H1 (cell line): Measurements from ENCODE around the gene KMT5C. TPM values are rescaled to one million over a fixed set of nuclear protein-coding genes. Genes with fewer than 3 reads are reported as not detected.

Source experiments
- CTCF ChIA-PET: fragments of 300-600 bp; sonication (Branson Sonifier 250); formaldehyde crosslinking; loops from one replicate; lab custom pipeline; 2021; ENCODE audit not compliant: partially characterized antibody; lab: Charles Lee
- POLR2A ChIA-PET: fragments of 300-600 bp; sonication (Branson Sonifier 250); formaldehyde crosslinking; loops from one replicate; lab custom pipeline; 2021; ENCODE audit warnings: inconsistent platforms; ENCODE audit not compliant: partially characterized antibody; lab: Charles Lee
- DNase-seq, 2 experiments: peaks; one replicate each; pipeline versions ENCODE4 v3.0.0 to v3.0.0-alpha.2; 2010 to 2022; ENCODE audit warnings: low spot score in 2 of 2, low read depth in 1 of 2, mixed read lengths in 1 of 2
- FAIRE-seq: peaks from 2 replicates; lab custom pipeline; 2011; peaks lifted over from hg19 to GRCh38; lab: Jason Lieb, UNC
- H2AFZ ChIP-seq: 2 replicates; pipeline ENCODE4 v1.8.1; 2012; ENCODE audit warnings: low read length, inconsistent platforms
- H2AK5ac ChIP-seq: 2 replicates; pipeline ENCODE4 v1.6.1; 2013; ENCODE audit warnings: low read depth, low read length
- H2BK120ac ChIP-seq: replicated peaks from 2 replicates; pipeline ENCODE3; 2013; ENCODE audit warnings: low read depth, low read length, inconsistent platforms
- H2BK12ac ChIP-seq: 2 replicates; pipeline ENCODE4 v1.6.1; 2013; ENCODE audit warnings: low read depth, low read length
- H2BK15ac ChIP-seq: 2 replicates; pipeline ENCODE4 v1.6.1; 2013; ENCODE audit warnings: low read length
- H2BK20ac ChIP-seq: 2 replicates; pipeline ENCODE4 v1.6.1; 2013; ENCODE audit warnings: low read length
- H2BK5ac ChIP-seq: 2 replicates; pipeline ENCODE4 v1.6.1; 2013; ENCODE audit warnings: low read depth, low read length
- H3K14ac ChIP-seq: 2 replicates; pipeline ENCODE4 v1.6.1; 2013; ENCODE audit warnings: inconsistent platforms; ENCODE audit not compliant: insufficient read length
- H3K18ac ChIP-seq: 2 replicates; pipeline ENCODE4 v1.6.1; 2013; ENCODE audit warnings: low read length; ENCODE audit errors: extremely low read depth
- H3K23ac ChIP-seq: 2 replicates; pipeline ENCODE4 v1.6.1; 2013; ENCODE audit warnings: inconsistent platforms; ENCODE audit not compliant: insufficient read length
- H3K23me2 ChIP-seq: 2 replicates; pipeline ENCODE4 v1.6.1; 2013; ENCODE audit warnings: low read depth, low read length
- H3K27ac ChIP-seq: 2 replicates; pipeline ENCODE4 v1.6.1; 2011; ENCODE audit warnings: low read depth, low read length, inconsistent platforms
- H3K27me3 ChIP-seq, 4 experiments: replicated peaks in 1 of 4; 1 replicate in 1 of 4; 2 replicates in 3 of 4; pipeline versions ENCODE4 v1.6.1 to v1.8.1; 2011 to 2013; ENCODE audit warnings: low read length in 3 of 4, mild to moderate bottlenecking in 3 of 4, inconsistent platforms in 2 of 4, mixed read lengths in 2 of 4, moderate library complexity in 1 of 4; ENCODE audit not compliant: control insufficient read depth in 3 of 4, insufficient read depth in 3 of 4; ENCODE audit errors: extremely low read depth in 1 of 4
- H3K36me3 ChIP-seq, 4 experiments: 2 replicates each; pipeline versions ENCODE4 v1.6.1 to v1.8.1; 2011 to 2013; ENCODE audit warnings: mild to moderate bottlenecking in 4 of 4, low read length in 3 of 4, moderate library complexity in 2 of 4, control low read depth in 1 of 4, inconsistent platforms in 1 of 4; ENCODE audit not compliant: insufficient read depth in 4 of 4, control insufficient read depth in 2 of 4
- H3K4ac ChIP-seq: replicated peaks from 2 replicates; pipeline ENCODE3; 2013; ENCODE audit warnings: low read length, low read depth, mixed read lengths, inconsistent platforms; ENCODE audit not compliant: insufficient read length
- H3K4me1 ChIP-seq, 4 experiments: replicated peaks in 1 of 4; 1 replicate in 1 of 4; 2 replicates in 3 of 4; pipeline versions ENCODE4 v1.6.1 to v1.8.1; 2011 to 2013; ENCODE audit warnings: low read length in 3 of 4, inconsistent platforms in 2 of 4, mixed read lengths in 1 of 4; ENCODE audit not compliant: insufficient read depth in 4 of 4, control insufficient read depth in 3 of 4
- H3K4me2 ChIP-seq, 2 experiments: 2 replicates each; pipeline versions ENCODE4 v1.6.1 to v1.8.1; 2011 to 2013; ENCODE audit warnings: low read depth in 2 of 2, low read length in 2 of 2, control low read depth in 1 of 2, inconsistent platforms in 1 of 2, mild to moderate bottlenecking in 1 of 2; ENCODE audit not compliant: insufficient read depth in 1 of 2
- H3K4me3 ChIP-seq, 4 experiments: fragments of 200-600, 300-600 bp in 1 of 4; sonication (generic), shearing (Covaris generic), sonication (Bioruptor Twin) in 1 of 4; 2 replicates each; pipeline versions ENCODE4 v1.5.1 to v1.8.1; 2011 to 2016; ENCODE audit warnings: low read length in 4 of 4, low read depth in 3 of 4, control low read depth in 2 of 4, inconsistent platforms in 2 of 4, mild to moderate bottlenecking in 2 of 4, mixed read lengths in 1 of 4, moderate library complexity in 1 of 4; ENCODE audit not compliant: insufficient read depth in 2 of 4; ENCODE audit errors: extremely low read depth in 1 of 4
- H3K56ac ChIP-seq: replicated peaks from 2 replicates; pipeline ENCODE3; 2013; ENCODE audit warnings: low read depth, mild to moderate bottlenecking, mixed read lengths, low read length, inconsistent platforms; ENCODE audit not compliant: insufficient read length
- H3K79me1 ChIP-seq: 2 replicates; pipeline ENCODE4 v1.6.1; 2013; ENCODE audit warnings: low read depth, low read length, control low read depth
- H3K79me2 ChIP-seq, 2 experiments: 2 replicates each; pipeline versions ENCODE4 v1.6.1 to v1.8.1; 2012 to 2013; ENCODE audit warnings: low read length in 2 of 2, mild to moderate bottlenecking in 2 of 2, inconsistent platforms in 1 of 2; ENCODE audit not compliant: insufficient read depth in 2 of 2, control insufficient read depth in 1 of 2
- H3K9ac ChIP-seq, 4 experiments: replicated peaks in 1 of 4; 1 replicate in 1 of 4; 2 replicates in 3 of 4; pipeline versions ENCODE4 v1.6.1 to v1.8.1; 2011 to 2013; ENCODE audit warnings: low read depth in 3 of 4, low read length in 3 of 4, control low read depth in 2 of 4, mild to moderate bottlenecking in 2 of 4, moderate library complexity in 2 of 4, inconsistent platforms in 1 of 4; ENCODE audit errors: extremely low read depth in 1 of 4
- H3K9me3 ChIP-seq, 2 experiments: 2 replicates each; pipeline versions ENCODE4 v1.6.1 to v1.8.1; 2012 to 2013; ENCODE audit warnings: mild to moderate bottlenecking in 2 of 2, moderate library complexity in 2 of 2, control low read depth in 1 of 2, inconsistent platforms in 1 of 2, low read depth in 1 of 2, low read length in 1 of 2, mixed read lengths in 1 of 2; ENCODE audit not compliant: insufficient read depth in 2 of 2
- H4K20me1 ChIP-seq, 2 experiments: replicated peaks in 1 of 2; 2 replicates each; pipeline versions ENCODE3 to v1.8.1; 2011 to 2013; ENCODE audit warnings: inconsistent platforms in 2 of 2, low read length in 2 of 2, mild to moderate bottlenecking in 1 of 2; ENCODE audit not compliant: insufficient read depth in 2 of 2, control insufficient read depth in 1 of 2
- H4K5ac ChIP-seq: 2 replicates; pipeline ENCODE4 v1.6.1; 2013; ENCODE audit warnings: low read length, low read depth, mixed read lengths, inconsistent platforms; ENCODE audit not compliant: insufficient read length
- H4K8ac ChIP-seq: 2 replicates; pipeline ENCODE4 v1.8.0; 2013; ENCODE audit warnings: mild to moderate bottlenecking, moderate library complexity, low read length, inconsistent platforms; ENCODE audit not compliant: insufficient read depth; ENCODE audit errors: extremely low read depth
- H4K91ac ChIP-seq: replicated peaks from 2 replicates; pipeline ENCODE3; 2013; ENCODE audit warnings: low read length, mixed read lengths, inconsistent platforms; ENCODE audit not compliant: insufficient read length
- JUN ChIP-seq: IDR thresholded peaks from 2 replicates; pipeline ENCODE4 v1.6.1; 2011; ENCODE audit warnings: low read depth, mild to moderate bottlenecking, improper control_type of control experiment, low read length
- WGBS, 2 experiments: shearing (Covaris generic) in 1 of 2; methylation state at CpG; one replicate each; pipeline versions ENCODE4 v1.1.6 to v1.1.7; 2013 to 2015; ENCODE audit warnings: low lambda C conversion rate in 2 of 2, mixed read lengths in 2 of 2, inconsistent platforms in 1 of 2, low coverage in 1 of 2, missing lambda C conversion rate in 1 of 2; ENCODE audit not compliant: insufficient replicate concordance in 2 of 2, insufficient coverage in 1 of 2, insufficient read length in 1 of 2; ENCODE audit errors: extremely low coverage in 1 of 2, missing lambda C conversion rate in 1 of 2; 5-methylcytosine and 5-hydroxymethylcytosine counted together
- polyA plus RNA-seq, 7 experiments: library from polyadenylated mRNA; depleted of rRNA in 3 of 7; stranded (reverse) in 5 of 7; unstranded in 2 of 7; fragments of >200 nt in 5 of 7; fragments of 200-250 nt in 2 of 7; gene quantifications; 1 replicate in 5 of 7; 2 replicates in 1 of 7; 4 replicates in 1 of 7; pipeline versions ENCODE4 v1.2.1 to v1.2.3, GENCODE V29; 2011 to 2013; ENCODE audit warnings: missing spikeins in 2 of 7, mixed read lengths in 2 of 7
- total RNA-seq: library from RNA; stranded (reverse); fragmentation: NEBNext Ultra II Directional; extraction: Animal tissue kit (Norgen Biotek cat#: 25700); gene quantifications from 2 replicates; pipeline ENCODE4 v1.2.1, GENCODE V29; 2021

KMT5C gene
- total and polyA plus RNA-seq, 2 of the 8 experiments (the other 6 are each of a cell fraction or from before 2014, with no cell fraction given), result 24.9 to 31.5 TPM

GRCh38 chr19:55382013-55382412 lies 42.3 kb downstream of the KMT5C start:
- CTCF ChIA-PET, result interaction anchor here (0.9 to 3.2 kb wide), 3 partner anchors 31 to 85 kb away, joined by 3 to 37 read pairs (median 4); no protein-coding TSS in a partner anchor
- Histone ChIP-seq H3K4me3 (no peak overlapping the region), H4K91ac (no peak overlapping the region), H3K9ac (no peak overlapping the region), H3K27ac (no peak overlapping the region), H3K4me2 (no peak overlapping the region), H3K18ac (no peak overlapping the region), H3K14ac (no peak overlapping the region), H4K20me1 (peaks cover 5 to 22% of the 10 kb centered on the region in 2 experiments), H3K36me3 (peaks cover 0 to 5% (median 2%) of the 10 kb centered on the region in 4 experiments; a peak in 5 of 8 replicates), H3K4ac (no peak overlapping the region), H3K23ac (no peak overlapping the region), H2BK5ac (no peak overlapping the region), H3K79me2 (peaks cover 11 to 12% of the 10 kb centered on the region in 2 experiments; a peak in 3 of 4 replicates), H3K79me1 (peaks cover 8% of the 10 kb centered on the region; the same call in 1 of the 2 replicates), H3K56ac (no peak overlapping the region), H4K8ac (no peak overlapping the region), H2AFZ (no peak overlapping the region), H2BK12ac (no peak overlapping the region), H2BK15ac (0 out of 2 replicates have a peak overlapping the region, but pooled peaks have one; percentile 8), H2AK5ac (0 out of 2 replicates have a peak overlapping the region, but pooled peaks have one; percentile 26), H3K27me3 (peaks cover 0 to 16% (median 12%) of the 10 kb centered on the region in 4 experiments; a peak in 4 of 7 replicates), H3K23me2 (peaks cover 33% of the 10 kb centered on the region), H3K9me3 (no peaks in the 10 kb centered on the region), H2BK120ac (no peak overlapping the region), H3K4me1 (peaks cover 0 to 36% (median 20%) of the 10 kb centered on the region in 4 experiments; a peak in 6 of 7 replicates), H2BK20ac (no peak overlapping the region), H4K5ac (no peak overlapping the region)
- no peak for FAIRE-seq
- no peak for TF ChIP-seq JUN
- POLR2A ChIA-PET, result interaction anchor here (3.3 to 26.7 kb wide), 3 partner anchors 11 to 33 kb away, joined by 24 to 874 read pairs (median 39); partner anchors contain the start of gene UBE2S
- 91 to 100% methylated on average over 3 to 5 of the region's 5 CpGs for WGBS, 2 experiments
- DNase-seq, result no peak
